Liver (tissue), 9 donors: Measurements from ENCODE around the gene CLPX. TPM values are rescaled to one million over a fixed set of nuclear protein-coding genes. Genes with fewer than 3 reads are reported as not detected.

ENCODE experiments used
- DNase-seq: peaks from one replicate; pipeline ENCODE4 v3.0.0-alpha.2; 2017; ENCODE audit warnings: low spot score
- H3K27ac ChIP-seq, 2 donors: one replicate each; pipeline ENCODE4 v1.7.0; 2013; ENCODE audit warnings: inconsistent platforms in 2 of 2, low read length in 2 of 2, control low read depth in 1 of 2, low read depth in 1 of 2, mild to moderate bottlenecking in 1 of 2
- H3K27me3 ChIP-seq, 4 donors: one replicate each; pipeline versions ENCODE4 v1.6.1 to v1.7.0; 2013; ENCODE audit warnings: low read length in 3 of 4, inconsistent platforms in 1 of 4, mild to moderate bottlenecking in 1 of 4, moderate library complexity in 1 of 4; ENCODE audit not compliant: control insufficient read depth in 4 of 4, insufficient read depth in 4 of 4
- H3K36me3 ChIP-seq, 4 donors: one replicate each; pipeline versions ENCODE4 v1.6.1 to v1.7.0; 2013; ENCODE audit warnings: low read length in 3 of 4, mild to moderate bottlenecking in 3 of 4, low read depth in 1 of 4, moderate library complexity in 1 of 4; ENCODE audit not compliant: control insufficient read depth in 4 of 4, insufficient read depth in 3 of 4
- H3K4me1 ChIP-seq, 4 donors: one replicate each; pipeline versions ENCODE4 v1.6.1 to v1.7.0; 2013; ENCODE audit warnings: low read length in 3 of 4, mild to moderate bottlenecking in 3 of 4, moderate library complexity in 1 of 4; ENCODE audit not compliant: control insufficient read depth in 4 of 4, insufficient read depth in 4 of 4
- H3K4me3 ChIP-seq, 3 donors: one replicate each; pipeline versions ENCODE4 v1.6.1 to v1.7.0; 2013; ENCODE audit warnings: low read length in 3 of 3, control low read depth in 1 of 3, low read depth in 1 of 3, mild to moderate bottlenecking in 1 of 3
- H3K9ac ChIP-seq, 2 donors: one replicate each; pipeline ENCODE4 v1.7.0; 2013; ENCODE audit warnings: low read length in 2 of 2, mild to moderate bottlenecking in 2 of 2, moderate library complexity in 2 of 2, control low read depth in 1 of 2, low read depth in 1 of 2
- H3K9me3 ChIP-seq, 4 donors: one replicate each; pipeline versions ENCODE4 v1.6.1 to v1.7.0; 2013; ENCODE audit warnings: low read length in 3 of 4; ENCODE audit not compliant: control insufficient read depth in 4 of 4
- EGR1 ChIP-seq, 2 donors: IDR thresholded peaks; 2 replicates each; pipeline ENCODE4 v1.6.1; 2016 to 2018; ENCODE audit warnings: antibody characterized with exemption in 2 of 2, low read depth in 2 of 2
- FOXA1 ChIP-seq: IDR thresholded peaks from 2 replicates; pipeline ENCODE4 v1.6.1; 2016; ENCODE audit warnings: antibody characterized with exemption
- FOXA2 ChIP-seq: IDR thresholded peaks from 2 replicates; pipeline ENCODE4 v1.6.1; 2016; ENCODE audit warnings: antibody characterized with exemption
- GABPA ChIP-seq, 2 donors: IDR thresholded peaks in 1 of 2; conservative IDR thresholded peaks in 1 of 2; 2 replicates each; pipeline ENCODE4 v1.6.1; 2016; ENCODE audit warnings: antibody characterized with exemption in 2 of 2, mild to moderate bottlenecking in 1 of 2, moderate library complexity in 1 of 2
- HNF4A ChIP-seq, 2 donors: conservative IDR thresholded peaks; 2 replicates each; pipeline ENCODE4 v1.6.1; 2016; ENCODE audit warnings: antibody characterized with exemption in 2 of 2, mild to moderate bottlenecking in 2 of 2
- HNF4G ChIP-seq: IDR thresholded peaks from 2 replicates; pipeline ENCODE4 v1.6.1; 2016; ENCODE audit warnings: antibody characterized with exemption
- JUND ChIP-seq, 2 donors: IDR thresholded peaks; 2 replicates each; pipeline ENCODE4 v1.6.1; 2016; ENCODE audit warnings: antibody characterized with exemption in 2 of 2
- MAX ChIP-seq: IDR thresholded peaks from 2 replicates; pipeline ENCODE4 v1.6.1; 2016; ENCODE audit warnings: antibody characterized with exemption
- RAD21 ChIP-seq, 2 donors: IDR thresholded peaks; 2 replicates each; pipeline ENCODE4 v1.6.1; 2016; ENCODE audit warnings: antibody characterized with exemption in 2 of 2, mild to moderate bottlenecking in 2 of 2
- RXRA ChIP-seq, 2 donors: IDR thresholded peaks; 2 replicates each; pipeline ENCODE4 v1.6.1; 2017 to 2018; ENCODE audit warnings: antibody characterized with exemption in 2 of 2, mild to moderate bottlenecking in 1 of 2
- SP1 ChIP-seq: IDR thresholded peaks from 2 replicates; pipeline ENCODE4 v1.6.1; 2018; ENCODE audit warnings: antibody characterized with exemption, mild to moderate bottlenecking
- TAF1 ChIP-seq: conservative IDR thresholded peaks from 2 replicates; pipeline ENCODE4 v1.6.1; 2016; ENCODE audit warnings: antibody characterized with exemption, mild to moderate bottlenecking
- YY1 ChIP-seq: IDR thresholded peaks from 2 replicates; pipeline ENCODE4 v1.6.1; 2016; ENCODE audit warnings: antibody characterized with exemption, mild to moderate bottlenecking
- ZBTB33 ChIP-seq: IDR thresholded peaks from 2 replicates; pipeline ENCODE4 v1.6.1; 2016; ENCODE audit warnings: antibody characterized with exemption
- WGBS: extraction: QIAGEN DNeasy Blood & Tissue Kit; methylation state at CpG from one replicate; pipeline ENCODE4 v1.1.7; 2013; 5-methylcytosine and 5-hydroxymethylcytosine counted together
- polyA plus RNA-seq, 2 donors: library from polyadenylated mRNA; stranded (reverse) in 1 of 2; unstranded in 1 of 2; fragments of 200-250 nt in 1 of 2; fragments of >200 nt in 1 of 2; fragmentation: Nextera tagmentation in 1 of 2; extraction: Ambion mirVana in 1 of 2; gene quantifications; one replicate each; pipeline versions ENCODE4 v1.2.1 to v1.2.3, GENCODE V29; 2013 to 2015
- total RNA-seq, 2 donors: library from RNA; depleted of rRNA; stranded (reverse); fragments of >200 nt; gene quantifications; one replicate each; pipeline ENCODE4 v1.2.3, GENCODE V29; 2014
- TF ChIP-seq, protein P1 (sequence below): IDR thresholded peaks from 2 replicates; pipeline ENCODE4 v1.6.1; 2016; ENCODE audit warnings: antibody characterized with exemption, mild to moderate bottlenecking
- TF ChIP-seq, protein P2 (sequence below): fragments of 150-350 bp; IDR thresholded peaks from 2 replicates; pipeline ENCODE4 v1.5.1; 2017; ENCODE audit warnings: improper control_type of control experiment, low read depth, low read length; ENCODE audit not compliant: missing input control
- TF ChIP-seq, protein P3 (sequence below): IDR thresholded peaks from 2 replicates; pipeline ENCODE4 v1.6.1; 2016; ENCODE audit warnings: antibody characterized with exemption
- donor health status: healthy.
- donor health status: healthy.
- donor health status: healthy.
- donor health status: healthy.
- donor health status: healthy.

Gene CLPX
- total and polyA plus RNA-seq, 4 donors, result 24.8 to 79.4 (median 41.0) TPM

GRCh38 chr15:65184305-65184867 lies 756 bp downstream of the CLPX start:
- TF ChIP-seq EGR1 (IDR thresholded peaks at IDR 0.05; ENCODE audit: low read depth in 2 of 2) (no peak), HNF4A (conservative IDR thresholded peaks at IDR 0.05) (peak in 1 of 2 donors; percentile 6), ZBTB33 (peak; percentile 94), RXRA (IDR thresholded peaks at IDR 0.05) (peak in 1 of 2 donors; percentile 13), SP1 (peak; percentile 12), FOXA1 (peak; percentile 35), JUND (IDR thresholded peaks at IDR 0.05) (no peak), RAD21 (IDR thresholded peaks at IDR 0.05) (peak in 1 of 2 donors; percentile 8), TAF1 (peak; percentile 51), FOXA2 (peak; percentile 45)
- TF ChIP-seq, protein P1, sequence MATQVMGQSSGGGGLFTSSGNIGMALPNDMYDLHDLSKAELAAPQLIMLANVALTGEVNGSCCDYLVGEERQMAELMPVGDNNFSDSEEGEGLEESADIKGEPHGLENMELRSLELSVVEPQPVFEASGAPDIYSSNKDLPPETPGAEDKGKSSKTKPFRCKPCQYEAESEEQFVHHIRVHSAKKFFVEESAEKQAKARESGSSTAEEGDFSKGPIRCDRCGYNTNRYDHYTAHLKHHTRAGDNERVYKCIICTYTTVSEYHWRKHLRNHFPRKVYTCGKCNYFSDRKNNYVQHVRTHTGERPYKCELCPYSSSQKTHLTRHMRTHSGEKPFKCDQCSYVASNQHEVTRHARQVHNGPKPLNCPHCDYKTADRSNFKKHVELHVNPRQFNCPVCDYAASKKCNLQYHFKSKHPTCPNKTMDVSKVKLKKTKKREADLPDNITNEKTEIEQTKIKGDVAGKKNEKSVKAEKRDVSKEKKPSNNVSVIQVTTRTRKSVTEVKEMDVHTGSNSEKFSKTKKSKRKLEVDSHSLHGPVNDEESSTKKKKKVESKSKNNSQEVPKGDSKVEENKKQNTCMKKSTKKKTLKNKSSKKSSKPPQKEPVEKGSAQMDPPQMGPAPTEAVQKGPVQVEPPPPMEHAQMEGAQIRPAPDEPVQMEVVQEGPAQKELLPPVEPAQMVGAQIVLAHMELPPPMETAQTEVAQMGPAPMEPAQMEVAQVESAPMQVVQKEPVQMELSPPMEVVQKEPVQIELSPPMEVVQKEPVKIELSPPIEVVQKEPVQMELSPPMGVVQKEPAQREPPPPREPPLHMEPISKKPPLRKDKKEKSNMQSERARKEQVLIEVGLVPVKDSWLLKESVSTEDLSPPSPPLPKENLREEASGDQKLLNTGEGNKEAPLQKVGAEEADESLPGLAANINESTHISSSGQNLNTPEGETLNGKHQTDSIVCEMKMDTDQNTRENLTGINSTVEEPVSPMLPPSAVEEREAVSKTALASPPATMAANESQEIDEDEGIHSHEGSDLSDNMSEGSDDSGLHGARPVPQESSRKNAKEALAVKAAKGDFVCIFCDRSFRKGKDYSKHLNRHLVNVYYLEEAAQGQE, result peak; percentile 50
- Histone ChIP-seq H3K9ac (peak overlapping the region; percentile 100), H3K27ac (peak overlapping the region; percentile 98 to 99), H3K36me3 (peaks cover 0 to 5% (median 1%) of the 10 kb centered on the region in 4 donors), H3K27me3 (no peaks in the 10 kb centered on the region), H3K4me3 (peak overlapping the region; percentile 67 to 96 (median 94)), H3K9me3 (no peaks in the 10 kb centered on the region), H3K4me1 (peaks cover 7 to 26% (median 21%) of the 10 kb centered on the region in 4 donors)
- peak; percentile 75 for DNase-seq
- WGBS, result under 1% methylated on average over 33 of the region's 33 CpGs

DNA sequence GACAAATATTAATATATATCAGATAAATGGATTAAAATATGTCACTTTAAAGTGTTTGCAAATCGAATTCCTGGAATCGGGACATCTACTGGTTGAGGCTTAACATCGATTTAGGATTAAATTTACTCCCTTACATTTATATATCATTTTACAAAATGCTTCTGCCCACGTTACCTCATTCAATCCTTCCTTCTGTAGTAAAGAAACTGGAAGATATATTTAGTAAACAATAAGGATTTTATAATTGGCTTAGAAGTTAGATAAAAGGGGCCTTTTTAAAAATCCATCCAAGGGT lies 1.3 kb downstream of the CLPX start:
- H3K27me3 ChIP-seq, result no peaks in the 10 kb centered on the region
- TF ChIP-seq TAF1, result no peak
- TF ChIP-seq EGR1 (IDR thresholded peaks at IDR 0.05; ENCODE audit: low read depth in 2 of 2), result no peak
- TF ChIP-seq GABPA (IDR thresholded peaks at IDR 0.05 in 1 of 2, conservative IDR thresholded peaks at IDR 0.05 in 1 of 2), result no peak
- TF ChIP-seq JUND (IDR thresholded peaks at IDR 0.05), result no peak
- TF ChIP-seq MAX, result no peak
- TF ChIP-seq ZBTB33, result no peak
- TF ChIP-seq, protein P2, sequence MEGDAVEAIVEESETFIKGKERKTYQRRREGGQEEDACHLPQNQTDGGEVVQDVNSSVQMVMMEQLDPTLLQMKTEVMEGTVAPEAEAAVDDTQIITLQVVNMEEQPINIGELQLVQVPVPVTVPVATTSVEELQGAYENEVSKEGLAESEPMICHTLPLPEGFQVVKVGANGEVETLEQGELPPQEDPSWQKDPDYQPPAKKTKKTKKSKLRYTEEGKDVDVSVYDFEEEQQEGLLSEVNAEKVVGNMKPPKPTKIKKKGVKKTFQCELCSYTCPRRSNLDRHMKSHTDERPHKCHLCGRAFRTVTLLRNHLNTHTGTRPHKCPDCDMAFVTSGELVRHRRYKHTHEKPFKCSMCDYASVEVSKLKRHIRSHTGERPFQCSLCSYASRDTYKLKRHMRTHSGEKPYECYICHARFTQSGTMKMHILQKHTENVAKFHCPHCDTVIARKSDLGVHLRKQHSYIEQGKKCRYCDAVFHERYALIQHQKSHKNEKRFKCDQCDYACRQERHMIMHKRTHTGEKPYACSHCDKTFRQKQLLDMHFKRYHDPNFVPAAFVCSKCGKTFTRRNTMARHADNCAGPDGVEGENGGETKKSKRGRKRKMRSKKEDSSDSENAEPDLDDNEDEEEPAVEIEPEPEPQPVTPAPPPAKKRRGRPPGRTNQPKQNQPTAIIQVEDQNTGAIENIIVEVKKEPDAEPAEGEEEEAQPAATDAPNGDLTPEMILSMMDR, result no peak
- TF ChIP-seq YY1, result no peak
- TF ChIP-seq, protein P3, sequence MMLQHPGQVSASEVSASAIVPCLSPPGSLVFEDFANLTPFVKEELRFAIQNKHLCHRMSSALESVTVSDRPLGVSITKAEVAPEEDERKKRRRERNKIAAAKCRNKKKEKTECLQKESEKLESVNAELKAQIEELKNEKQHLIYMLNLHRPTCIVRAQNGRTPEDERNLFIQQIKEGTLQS, result no peak
- TF ChIP-seq HNF4A (conservative IDR thresholded peaks at IDR 0.05), result no peak
- no peak for TF ChIP-seq RXRA (IDR thresholded peaks at IDR 0.05)
- no peak for TF ChIP-seq HNF4G
- peaks cover 7 to 26% (median 20%) of the 10 kb centered on the region in 4 donors for H3K4me1 ChIP-seq
- peak overlapping the region; percentile 98 to 99 for H3K27ac ChIP-seq
- DNase-seq, result no peak
- H3K9ac ChIP-seq, result peak overlapping the region; percentile 100
- H3K9me3 ChIP-seq, result no peaks in the 10 kb centered on the region
- WGBS, result 2% methylated on average over 4 of the region's 4 CpGs
- H3K36me3 ChIP-seq, result peaks cover under 1 to 9% (median 2%) of the 10 kb centered on the region in 4 donors
- H3K4me3 ChIP-seq, result peak overlapping the region; percentile 67 to 96 (median 94)
